IMR-90 (cell line): Measurements from ENCODE around the gene ZAR1. TPM values are rescaled to one million over a fixed set of nuclear protein-coding genes. Genes with fewer than 3 reads are reported as not detected.

Experiments used
- ATAC-seq: fragments of 200-7000 bp; cut with Tn5 transposase; 2 replicates; pipeline ENCODE4 v1.9.1; 2020; ENCODE audit warnings: low read depth, mild to moderate bottlenecking, moderate library complexity
- BruUV-seq: library from RNA; stranded (reverse); fragments of 400-500 nt; replicated peaks from 2 replicates; lab custom pipeline; 2021; lab: Mats Ljungman, UMichigan
- CTCF ChIA-PET: fragments of 300-600 bp; formaldehyde crosslinking; extraction: SDS; loops from one replicate; lab custom pipeline; 2021; ENCODE audit warnings: antibody characterized with exemption; lab: Yijun Ruan, JAX
- POLR2A ChIA-PET: fragments of 300-600 bp; sonication (Branson Sonifier 250); formaldehyde crosslinking; loops from one replicate; lab custom pipeline; 2022; ENCODE audit warnings: antibody characterized with exemption; ENCODE audit not compliant: unreplicated experiment; lab: Charles Lee
- DNase-seq: peaks from one replicate; pipeline ENCODE4 v3.0.0; 2013
- H2AFZ ChIP-seq: replicated peaks from 2 replicates; pipeline ENCODE3; 2013; ENCODE audit warnings: low read length, mild to moderate bottlenecking; ENCODE audit not compliant: poor library complexity
- H2AK5ac ChIP-seq: 2 replicates; pipeline ENCODE4 v1.6.1; 2013; ENCODE audit warnings: low read depth, low read length, inconsistent platforms
- H2AK9ac ChIP-seq: replicated peaks from 2 replicates; pipeline ENCODE3; 2013; ENCODE audit warnings: mild to moderate bottlenecking, low read depth, low read length, moderate library complexity; ENCODE audit not compliant: poor library complexity
- H2BK120ac ChIP-seq: 2 replicates; pipeline ENCODE4 v1.6.1; 2013; ENCODE audit warnings: low read depth, low read length, inconsistent platforms
- H2BK15ac ChIP-seq: 3 replicates; pipeline ENCODE4 v1.6.1; 2013; ENCODE audit warnings: low read depth, low read length, inconsistent platforms
- H2BK20ac ChIP-seq: 2 replicates; pipeline ENCODE4 v1.6.1; 2013; ENCODE audit warnings: low read depth, mild to moderate bottlenecking, inconsistent platforms, low read length, moderate library complexity
- H2BK5ac ChIP-seq: 2 replicates; pipeline ENCODE4 v1.6.1; 2013; ENCODE audit warnings: mild to moderate bottlenecking, low read depth, low read length, inconsistent platforms; ENCODE audit not compliant: poor library complexity, severe bottlenecking
- H3K14ac ChIP-seq: replicated peaks from 2 replicates; pipeline ENCODE4 v1.6.1; 2013; ENCODE audit warnings: low read depth, low read length, inconsistent platforms
- H3K18ac ChIP-seq: 2 replicates; pipeline ENCODE4 v1.6.1; 2013; ENCODE audit warnings: low read depth, low read length, control low read depth
- H3K23ac ChIP-seq: 2 replicates; pipeline ENCODE4 v1.6.1; 2013; ENCODE audit warnings: low read depth, low read length, inconsistent platforms
- H3K27ac ChIP-seq: 2 replicates; pipeline ENCODE4 v1.5.1; 2013; ENCODE audit warnings: mild to moderate bottlenecking, control low read depth, low read length; ENCODE audit not compliant: insufficient read depth
- H3K27me3 ChIP-seq: 2 replicates; pipeline ENCODE4 v1.6.1; 2013; ENCODE audit warnings: low read length; ENCODE audit not compliant: control insufficient read depth, insufficient read depth
- H3K36me3 ChIP-seq: 2 replicates; pipeline ENCODE4 v1.6.1; 2013; ENCODE audit warnings: low read length, mixed read lengths; ENCODE audit not compliant: control insufficient read depth, insufficient read depth
- H3K4ac ChIP-seq: 2 replicates; pipeline ENCODE4 v1.6.1; 2013; ENCODE audit warnings: low read depth, low read length, inconsistent platforms
- H3K4me1 ChIP-seq: 2 replicates; pipeline ENCODE4 v1.6.1; 2013; ENCODE audit warnings: low read length, mixed read lengths; ENCODE audit not compliant: control insufficient read depth, insufficient read depth
- H3K4me2 ChIP-seq: 2 replicates; pipeline ENCODE4 v1.6.1; 2013; ENCODE audit warnings: low read depth, mild to moderate bottlenecking, control low read depth, low read length, moderate library complexity
- H3K4me3 ChIP-seq: 2 replicates; pipeline ENCODE4 v1.5.1; 2013; ENCODE audit warnings: low read depth, mild to moderate bottlenecking, control low read depth, low read length, moderate library complexity; ENCODE audit not compliant: insufficient read depth
- H3K56ac ChIP-seq: 2 replicates; pipeline ENCODE4 v1.6.1; 2013; ENCODE audit warnings: low read length, inconsistent platforms; ENCODE audit not compliant: insufficient read depth; ENCODE audit errors: extremely low read depth
- H3K79me1 ChIP-seq, 2 experiments: 2 replicates each; pipeline ENCODE4 v1.6.1; 2013; ENCODE audit warnings: low read length in 2 of 2, inconsistent platforms in 1 of 2, low read depth in 1 of 2
- H3K9ac ChIP-seq: 2 replicates; pipeline ENCODE4 v1.6.1; 2013; ENCODE audit warnings: low read depth, low read length, control low read depth
- H3K9me1 ChIP-seq: 2 replicates; pipeline ENCODE4 v1.6.1; 2013; ENCODE audit warnings: low read length, inconsistent platforms; ENCODE audit not compliant: insufficient read depth
- H3K9me3 ChIP-seq: 2 replicates; pipeline ENCODE4 v1.6.1; 2013; ENCODE audit warnings: low read length; ENCODE audit not compliant: control insufficient read depth, insufficient read depth
- H4K20me1 ChIP-seq: 2 replicates; pipeline ENCODE4 v1.6.1; 2013; ENCODE audit warnings: low read length, inconsistent platforms; ENCODE audit not compliant: insufficient read depth
- H4K5ac ChIP-seq: 2 replicates; pipeline ENCODE4 v1.6.1; 2013; ENCODE audit warnings: mild to moderate bottlenecking, low read depth, low read length, control low read depth
- H4K8ac ChIP-seq, 2 experiments: 2 replicates each; pipeline ENCODE4 v1.6.1; 2013; ENCODE audit warnings: low read depth in 2 of 2, low read length in 2 of 2, control low read depth in 1 of 2, inconsistent platforms in 1 of 2
- H4K91ac ChIP-seq: 2 replicates; pipeline ENCODE4 v1.6.1; 2013; ENCODE audit warnings: low read depth, low read length, inconsistent platforms; ENCODE audit not compliant: insufficient read depth
- CHD1 ChIP-seq: IDR thresholded peaks from 2 replicates; pipeline ENCODE4 v1.6.1; 2012; ENCODE audit warnings: low read depth, low read length, improper control_type of control experiment
- ELK1 ChIP-seq: fragments of 150-350 bp; IDR thresholded peaks from 2 replicates; pipeline ENCODE4 v1.6.1; 2016; ENCODE audit warnings: low read depth, mild to moderate bottlenecking, low read length, moderate library complexity, borderline replicate concordance
- RFX5 ChIP-seq: IDR thresholded peaks from 2 replicates; pipeline ENCODE4 v1.8.0; 2012; ENCODE audit warnings: low read depth, mild to moderate bottlenecking, low read length, moderate library complexity
- WGBS, 2 experiments: methylation state at CpG; one replicate each; pipeline versions ENCODE4 v1.1.5 to v1.1.7; 2013; ENCODE audit warnings: missing lambda C conversion rate in 2 of 2; ENCODE audit not compliant: insufficient read length in 1 of 2; ENCODE audit errors: extremely low coverage in 2 of 2; 5-methylcytosine and 5-hydroxymethylcytosine counted together
- dilution Hi-C: fragments of 300-500 bp; cut with HindIII; formaldehyde crosslinking; loops from one replicate; pipeline ENCODE4 v1.14.3; 2018; ENCODE audit warnings: low sequenced_read_pairs; ENCODE audit not compliant: unreplicated experiment
- in situ Hi-C: fragments of 300-500 bp; cut with MboI; formaldehyde crosslinking; loops from 3 replicates; pipeline ENCODE4 v1.14.3; 2019; ENCODE audit warnings: low sequenced_read_pairs, inconsistent platforms, mixed read lengths
- intact Hi-C: fragments of 100-400 bp; cut with micrococcal nuclease; formaldehyde crosslinking; loops from 2 replicates; pipeline ENCODE4 v1.10.0; 2022
- polyA plus RNA-seq, 3 experiments: library from polyadenylated mRNA; depleted of rRNA; stranded (reverse); fragments of >200 nt; gene quantifications; 2 replicates each; pipeline ENCODE4 v1.2.3, GENCODE V29; 2012; ENCODE audit warnings: low replicate concordance in 1 of 3
- total RNA-seq: library from RNA; depleted of rRNA; stranded (reverse); fragments of >200 nt; gene quantifications from 2 replicates; pipeline ENCODE4 v1.2.3, GENCODE V29; 2012

ZAR1 gene
- total and polyA plus RNA-seq, 2 of the 4 experiments (the other 2 are of a cell fraction): not detected

- in situ Hi-C loops: loop anchor here (25.0 kb wide), 1 partner anchor 112 kb away; no protein-coding TSS in a partner anchor
- no CpG with 5 or more reads among the region's 4 CpGs for WGBS, 2 experiments
- intact Hi-C loops: no loop called here
Measured at GRCh38 chr4:48498895-48499294, 8.8 kb downstream of the ZAR1 start.

More at GRCh38 chr4:48498895-48499294, 8.8 kb downstream of the ZAR1 start:
- no peak overlapping the region for H2AK5ac ChIP-seq
- no peak overlapping the region for H4K8ac ChIP-seq
- dilution Hi-C loops: no loop called here
- H2BK120ac ChIP-seq: no peak overlapping the region
- no peaks in the 10 kb centered on the region for H3K79me1 ChIP-seq
- no peak overlapping the region for H4K91ac ChIP-seq
- H3K18ac ChIP-seq: no peak overlapping the region
- H4K5ac ChIP-seq: no peak overlapping the region
- H2BK5ac ChIP-seq: no peak overlapping the region
- H2BK20ac ChIP-seq: no peak overlapping the region
- no peaks in the 10 kb centered on the region for H3K27me3 ChIP-seq
- no peaks in the 10 kb centered on the region for H3K4me1 ChIP-seq
- no peak for DNase-seq
- no peak overlapping the region for H3K4me2 ChIP-seq
- no peak overlapping the region for H3K4ac ChIP-seq
- no peak overlapping the region for H3K14ac ChIP-seq
- H3K9ac ChIP-seq: no peak overlapping the region
- no peak overlapping the region for H3K56ac ChIP-seq
- no peaks in the 10 kb centered on the region for H4K20me1 ChIP-seq
- peaks cover 12% of the 10 kb centered on the region for H3K36me3 ChIP-seq
- ChIA-PET CTCF (no interaction called here), POLR2A (no interaction called here)
- H2BK15ac ChIP-seq: no peak overlapping the region
- ATAC-seq: no peak
- H3K23ac ChIP-seq: no peak overlapping the region
- no peak overlapping the region for H2AFZ ChIP-seq
- H2AK9ac ChIP-seq: no peak overlapping the region
- no peak for TF ChIP-seq CHD1
- TF ChIP-seq ELK1: no peak
- no peak for TF ChIP-seq RFX5
- H3K27ac ChIP-seq: no peak overlapping the region
- no peaks in the 10 kb centered on the region; the same call in 1 of the 2 replicates for H3K9me1 ChIP-seq
- no peak overlapping the region for H3K4me3 ChIP-seq
- BruUV-seq: no TSS peak
- H3K9me3 ChIP-seq: no peaks in the 10 kb centered on the region
